Uterus (tissue), 4 donors: ENCODE measurements around the gene PSMB8. TPM values are rescaled to one million over a fixed set of nuclear protein-coding genes. Genes with fewer than 3 reads are reported as not detected.
A peak's percentile ranks its signal among the peaks of the same experiment; 100 is the strongest.

Source experiments
- DNase-seq, 2 donors: peaks; one replicate each; pipeline ENCODE4 v3.0.0-alpha.2; 2019 to 2020
- H3K27ac ChIP-seq, 2 donors: fragments of 200-600 bp; sonication (generic); 1 replicate in 1 of 2; 2 replicates in 1 of 2; pipeline ENCODE4 v1.5.1; 2016 to 2018
- H3K27me3 ChIP-seq, 2 donors: fragments of 200-600 bp; sonication (generic); one replicate each; pipeline ENCODE4 v1.5.1; 2018 to 2019; ENCODE audit warnings: control low read depth in 1 of 2
- H3K36me3 ChIP-seq, 2 donors: fragments of 200-600 bp; sonication (generic); one replicate each; pipeline ENCODE4 v1.5.1; 2019; ENCODE audit warnings: control low read depth in 1 of 2
- H3K4me1 ChIP-seq, 2 donors: fragments of 200-600 bp; sonication (generic); one replicate each; pipeline ENCODE4 v1.5.1; 2018 to 2019; ENCODE audit warnings: control low read depth in 1 of 2
- H3K4me3 ChIP-seq, 2 donors: fragments of 200-600 bp; sonication (generic); 1 replicate in 1 of 2; 2 replicates in 1 of 2; pipeline ENCODE4 v1.5.1; 2018 to 2019; ENCODE audit warnings: mild to moderate bottlenecking in 1 of 2
- H3K9me3 ChIP-seq, 2 donors: fragments of 200-600 bp; sonication (generic); one replicate each; pipeline ENCODE4 v1.5.1; 2019; ENCODE audit warnings: control low read depth in 1 of 2
- CTCF ChIP-seq, 4 experiments: fragments of 200-600 bp in 2 of 4; fragments of 450-650 bp in 2 of 4; sonication (generic) in 2 of 4; IDR thresholded peaks; one replicate each; pipeline ENCODE4 v1.5.1; 2016 to 2019; ENCODE audit warnings: antibody characterized with exemption in 4 of 4, mild to moderate bottlenecking in 2 of 4, moderate library complexity in 1 of 4
- POLR2A ChIP-seq, 2 donors: fragments of 450-650 bp; IDR thresholded peaks; one replicate each; pipeline ENCODE4 v1.6.1; 2016; ENCODE audit warnings: antibody characterized with exemption in 2 of 2, mild to moderate bottlenecking in 1 of 2, moderate library complexity in 1 of 2
- intact Hi-C: fragments of 100-400 bp; cut with DNase I; formaldehyde crosslinking; loops from one replicate; pipeline ENCODE4 v1.15.1; 2023; ENCODE audit warnings: low total_unique reads
- total RNA-seq, 4 donors: library from RNA; depleted of rRNA in 3 of 4; stranded (reverse); fragments of >200 nt in 3 of 4; gene quantifications; one replicate each; pipeline versions ENCODE4 v1.1.0 to v1.2.4, GENCODE V29; 2014 to 2023
- donor health status: DM: yes; HTN: yes; CAD: no.

Gene PSMB8
- total RNA-seq, 4 donors from 2014 or later, result 23.5 to 60.1 (median 27.2) TPM

GRCh38 chr6:32852018-32852843, 8.4 kb upstream of the PSMB8 start:
- no peaks in the 10 kb centered on the region for H3K27me3 ChIP-seq
- no peaks in the 10 kb centered on the region for H3K9me3 ChIP-seq
- peak overlapping the region; percentile 97 to 99 for H3K27ac ChIP-seq
- no peaks in the 10 kb centered on the region for H3K36me3 ChIP-seq
- peaks cover 7 to 9% of the 10 kb centered on the region in 2 donors for H3K4me1 ChIP-seq
- H3K4me3 ChIP-seq, result peak overlapping the region; percentile 61 to 87
- TF ChIP-seq CTCF (IDR thresholded peaks at IDR 0.05) (no peak), POLR2A (IDR thresholded peaks at IDR 0.05) (no peak)
- intact Hi-C loops, result no loop called here
- peak; percentile 55 to 58 for DNase-seq

DNA sequence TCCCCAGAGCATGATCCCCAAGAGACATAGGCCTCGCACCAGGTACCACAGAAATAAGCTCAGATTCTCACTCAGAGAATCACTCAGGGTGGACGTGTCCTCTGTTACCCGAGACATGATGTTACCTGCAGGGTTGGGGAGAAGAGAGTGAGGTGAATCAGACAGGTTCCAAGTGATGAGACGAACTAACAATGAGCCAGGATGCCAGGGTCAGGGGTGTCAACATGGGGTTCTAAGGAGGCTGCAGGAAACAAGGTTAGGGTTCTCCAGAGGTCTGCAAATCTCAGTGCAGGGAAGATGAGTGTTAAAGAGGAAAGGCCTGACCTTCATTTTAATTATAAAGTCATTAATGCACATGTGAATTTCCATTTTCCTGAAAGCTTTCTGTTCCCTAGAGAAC, 7.2 kb upstream of the PSMB8 start:
- H3K36me3 ChIP-seq, result no peaks in the 10 kb centered on the region
- no peak overlapping the region for H3K4me3 ChIP-seq
- intact Hi-C loops, result no loop called here
- no peaks in the 10 kb centered on the region for H3K9me3 ChIP-seq
- H3K27me3 ChIP-seq, result no peaks in the 10 kb centered on the region
- no peak for DNase-seq
- H3K27ac ChIP-seq, result peak overlapping the region; percentile 97 to 99
- H3K4me1 ChIP-seq, result peaks cover 7 to 9% of the 10 kb centered on the region in 2 donors
- no peak for TF ChIP-seq POLR2A (IDR thresholded peaks at IDR 0.05)
- no peak for TF ChIP-seq CTCF (IDR thresholded peaks at IDR 0.05)

GRCh38 chr6:32849126-32849525, 5.3 kb upstream of the PSMB8 start:
- intact Hi-C loops, result no loop called here
- no peak overlapping the region for H3K27ac ChIP-seq
- H3K4me3 ChIP-seq, result no peak overlapping the region
- DNase-seq, result no peak
- no peak for TF ChIP-seq CTCF (IDR thresholded peaks at IDR 0.05)
- no peak for TF ChIP-seq POLR2A (IDR thresholded peaks at IDR 0.05)
- H3K27me3 ChIP-seq, result no peaks in the 10 kb centered on the region
- peaks cover 7 to 9% of the 10 kb centered on the region in 2 donors for H3K4me1 ChIP-seq
- H3K36me3 ChIP-seq, result no peaks in the 10 kb centered on the region
- no peaks in the 10 kb centered on the region for H3K9me3 ChIP-seq

DNA sequence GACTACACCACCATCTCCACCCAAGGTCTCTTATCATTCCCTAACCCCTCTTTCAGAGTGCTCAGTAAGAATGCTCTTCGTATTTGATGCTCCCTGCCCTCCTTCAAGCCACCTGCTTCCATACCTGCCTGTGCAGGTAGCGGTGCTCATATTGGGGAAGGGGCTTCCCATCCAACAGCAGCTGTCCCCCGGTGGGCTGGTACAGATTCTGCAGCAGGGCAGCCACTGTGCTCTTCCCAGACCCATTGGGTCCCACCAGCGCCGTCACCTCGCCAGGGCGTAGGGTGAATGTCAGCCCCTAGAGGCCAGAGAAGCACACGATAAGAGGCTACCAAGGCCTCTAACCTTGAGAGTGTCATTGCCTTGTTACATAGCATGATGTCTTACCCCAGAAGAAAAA, 3.9 kb upstream of the PSMB8 start:
- TF ChIP-seq CTCF (IDR thresholded peaks at IDR 0.05) (no peak), POLR2A (IDR thresholded peaks at IDR 0.05) (no peak)
- Histone ChIP-seq H3K27me3 (no peaks in the 10 kb centered on the region), H3K4me1 (peaks cover 7 to 9% of the 10 kb centered on the region in 2 donors), H3K4me3 (no peak overlapping the region), H3K36me3 (no peaks in the 10 kb centered on the region), H3K27ac (no peak overlapping the region), H3K9me3 (no peaks in the 10 kb centered on the region)
- intact Hi-C loops, result no loop called here
- no peak for DNase-seq

- no peak for DNase-seq
- Histone ChIP-seq H3K36me3 (no peaks in the 10 kb centered on the region), H3K27ac (no peak overlapping the region), H3K4me3 (no peak overlapping the region), H3K9me3 (no peaks in the 10 kb centered on the region), H3K27me3 (no peaks in the 10 kb centered on the region), H3K4me1 (peaks cover 5 to 9% of the 10 kb centered on the region in 2 donors)
- TF ChIP-seq POLR2A (IDR thresholded peaks at IDR 0.05) (no peak), CTCF (IDR thresholded peaks at IDR 0.05) (no peak)
- intact Hi-C loops, result no loop called here
These were observed 3.2 kb upstream of the PSMB8 start for GRCh38 chr6:32847004-32847403.
